Measurements from ENCODE around the gene PIGB.

The PIGB gene

GRCh38 chr15:55372701-55373440 is 53.8 kb downstream of the PIGB start:
- Histone ChIP-seq H3K27me3 (replicated peaks) (no peaks in the 10 kb centered on the region), H3K36me3 (replicated peaks) (peaks cover 7% of the 10 kb centered on the region), H3K4me3 (ENCODE audit: low read depth, low read length) (no peak overlapping the region), H3K27ac (no peak overlapping the region)
- TF ChIP-seq CTCF (IDR thresholded peaks at IDR 0.05; ENCODE audit: low read depth, low read length, missing control alignments): no peak
- no peak for DNase-seq
- in situ Hi-C loops (cut with HindIII; ENCODE audit: low pct_ligation_motif_present, low sequenced_read_pairs): no loop called here

GRCh38 chr15:55379095-55379494 is 60.1 kb downstream of the PIGB start:
- H3K27me3 ChIP-seq (replicated peaks): no peaks in the 10 kb centered on the region
- peaks cover 15% of the 10 kb centered on the region for H3K36me3 ChIP-seq (replicated peaks)
- no peak for TF ChIP-seq CTCF (IDR thresholded peaks at IDR 0.05; ENCODE audit: low read depth, low read length, missing control alignments)
- in situ Hi-C loops (cut with HindIII; ENCODE audit: low pct_ligation_motif_present, low sequenced_read_pairs): no loop called here
- H3K4me3 ChIP-seq (ENCODE audit: low read depth, low read length): no peak overlapping the region
- no peak for DNase-seq
- H3K27ac ChIP-seq: no peak overlapping the region

GRCh38 chr15:55381595-55381994 is 62.6 kb downstream of the PIGB start:
- H3K36me3 ChIP-seq (replicated peaks): peaks cover 10% of the 10 kb centered on the region
- no peaks in the 10 kb centered on the region for H3K27me3 ChIP-seq (replicated peaks)
- in situ Hi-C loops (cut with HindIII; ENCODE audit: low pct_ligation_motif_present, low sequenced_read_pairs): no loop called here
- TF ChIP-seq CTCF (IDR thresholded peaks at IDR 0.05; ENCODE audit: low read depth, low read length, missing control alignments): no peak
- no peak overlapping the region for H3K4me3 ChIP-seq (ENCODE audit: low read depth, low read length)
- no peak for DNase-seq
- H3K27ac ChIP-seq: no peak overlapping the region

GRCh38 chr15:55383687-55384086 is 64.7 kb downstream of the PIGB start:
- Histone ChIP-seq H3K27me3 (replicated peaks) (no peaks in the 10 kb centered on the region), H3K4me3 (ENCODE audit: low read depth, low read length) (no peak overlapping the region), H3K36me3 (replicated peaks) (peaks cover 14% of the 10 kb centered on the region), H3K27ac (no peak overlapping the region)
- no peak for TF ChIP-seq CTCF (IDR thresholded peaks at IDR 0.05; ENCODE audit: low read depth, low read length, missing control alignments)
- in situ Hi-C loops (cut with HindIII; ENCODE audit: low pct_ligation_motif_present, low sequenced_read_pairs): no loop called here
- DNase-seq: no peak

GRCh38 chr15:55387027-55387426 is 68.0 kb downstream of the PIGB start:
- no peaks in the 10 kb centered on the region for H3K27me3 ChIP-seq (replicated peaks)
- H3K4me3 ChIP-seq (ENCODE audit: low read depth, low read length): no peak overlapping the region
- TF ChIP-seq CTCF (IDR thresholded peaks at IDR 0.05; ENCODE audit: low read depth, low read length, missing control alignments): no peak
- no peak for DNase-seq
- in situ Hi-C loops (cut with HindIII; ENCODE audit: low pct_ligation_motif_present, low sequenced_read_pairs): no loop called here
- peaks cover 12% of the 10 kb centered on the region for H3K36me3 ChIP-seq (replicated peaks)
- no peak overlapping the region for H3K27ac ChIP-seq

GRCh38 chr15:55389264-55389607 is 70.2 kb downstream of the PIGB start:
- Histone ChIP-seq H3K36me3 (replicated peaks) (peaks cover 5% of the 10 kb centered on the region), H3K4me3 (ENCODE audit: low read depth, low read length) (no peak overlapping the region), H3K27ac (peak overlapping the region; percentile 86), H3K27me3 (replicated peaks) (no peaks in the 10 kb centered on the region)
- in situ Hi-C loops (cut with HindIII; ENCODE audit: low pct_ligation_motif_present, low sequenced_read_pairs): no loop called here
- peak; percentile 56 for DNase-seq
- TF ChIP-seq CTCF (IDR thresholded peaks at IDR 0.05; ENCODE audit: low read depth, low read length, missing control alignments): no peak
